HG03045 (cell line): ENCODE measurements around the gene RARG.

Source experiments
- ATAC-seq: cut with Tn5 transposase; IDR thresholded peaks from one replicate; pipeline ENCODE4 v1.9.1; 2021; ENCODE audit warnings: mild to moderate bottlenecking, moderate library complexity; ENCODE audit not compliant: unreplicated experiment

Gene RARG

DNA sequence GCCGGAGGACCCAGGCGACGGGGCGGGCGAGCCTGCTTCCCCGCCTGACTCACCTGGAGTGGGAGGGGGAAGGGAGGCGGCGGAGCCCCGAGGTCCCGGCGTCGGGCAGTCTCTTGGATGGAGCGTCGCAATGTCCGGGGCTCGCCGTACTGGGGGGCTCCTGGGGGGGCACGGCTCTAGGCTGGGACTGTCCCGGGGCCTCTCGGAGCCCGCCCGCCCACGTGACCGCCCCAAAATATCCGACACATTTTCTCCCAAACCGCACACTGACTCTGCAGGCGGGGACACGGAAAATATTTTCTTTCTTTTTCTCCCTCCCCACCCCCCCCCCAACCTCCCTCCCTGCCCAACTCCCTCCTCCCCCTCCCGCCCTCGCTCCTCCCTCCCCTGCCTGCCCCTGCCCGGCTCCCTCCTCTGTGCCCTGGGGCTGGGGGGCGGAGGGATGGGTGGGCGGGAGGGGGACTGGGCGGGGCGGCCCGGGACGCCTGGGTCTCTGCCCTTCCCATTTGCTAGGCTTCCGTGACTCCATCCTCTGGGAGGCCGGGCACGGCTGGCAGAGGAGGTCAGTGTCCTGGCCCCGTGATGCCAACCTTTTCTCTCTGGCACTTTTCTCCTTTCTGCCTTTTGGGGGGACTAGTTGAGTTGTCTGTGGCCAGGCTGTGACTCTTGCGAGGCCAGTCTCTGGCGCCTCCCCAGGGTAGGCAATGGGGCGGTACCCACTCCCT is at the start of gene RARG:
TSS of gene RARG (minus strand) at position 289 of the 725 bp plus-strand sequence. CDS start 4,664 bp downstream, outside the sequence.
- no peak for ATAC-seq

DNA sequence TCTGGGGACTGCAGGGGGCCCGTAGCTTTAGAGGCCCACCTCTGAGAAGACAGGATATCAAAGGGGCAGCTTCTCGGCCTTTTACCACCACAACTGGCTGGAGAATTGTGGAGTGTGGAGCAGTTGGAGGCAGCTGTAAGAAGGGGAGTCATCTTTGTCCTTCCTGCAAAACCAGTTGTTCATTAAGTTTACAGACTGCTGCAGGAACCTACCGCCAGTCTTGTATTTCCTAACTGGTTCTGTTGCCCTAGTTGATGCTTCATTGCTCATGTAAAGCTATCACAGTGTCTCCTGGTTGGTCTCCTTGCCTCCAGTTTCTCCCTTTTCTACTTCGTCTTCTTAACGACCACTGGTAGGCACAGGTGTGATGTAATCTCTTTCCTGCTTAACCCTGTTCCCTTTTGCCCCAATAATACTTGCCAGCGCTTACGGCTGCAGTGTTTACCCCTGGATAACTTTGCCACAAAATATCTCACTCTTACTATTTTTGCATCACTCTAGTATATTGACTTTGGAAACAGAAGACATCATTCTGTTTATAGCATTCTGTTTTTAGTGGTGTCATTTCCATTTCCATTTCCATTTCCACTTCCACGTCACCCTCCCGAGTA is 48.0 kb upstream of the RARG start:
- no peak for ATAC-seq

DNA sequence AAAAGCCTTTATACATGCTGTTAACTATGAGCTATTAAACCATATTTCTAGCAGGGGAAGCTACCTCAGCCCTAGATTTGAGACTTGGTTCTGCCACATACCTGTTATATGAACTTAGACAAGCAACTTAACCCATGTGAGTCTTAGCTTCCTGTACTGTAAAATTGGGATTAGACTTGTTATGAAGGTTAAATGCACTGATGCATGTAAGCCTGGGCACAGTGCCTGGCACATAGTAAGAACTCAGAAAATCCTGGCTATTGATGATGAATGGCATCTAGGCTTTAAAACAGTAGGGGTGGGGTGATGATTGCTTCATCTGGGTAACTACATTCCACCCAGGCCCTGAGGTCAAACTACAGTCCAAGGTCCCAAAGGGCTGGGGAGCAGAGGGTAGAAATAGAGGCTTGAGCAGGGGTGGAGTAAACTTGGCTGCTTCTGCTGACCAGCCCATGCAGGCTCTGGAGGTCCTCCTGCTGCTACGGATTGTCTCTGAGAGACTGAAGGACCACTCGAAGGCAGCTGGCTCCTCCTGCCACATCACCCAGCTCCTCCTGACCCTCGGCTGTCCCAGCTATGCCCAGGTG is 47.4 kb upstream of the RARG start:
- no peak for ATAC-seq

DNA sequence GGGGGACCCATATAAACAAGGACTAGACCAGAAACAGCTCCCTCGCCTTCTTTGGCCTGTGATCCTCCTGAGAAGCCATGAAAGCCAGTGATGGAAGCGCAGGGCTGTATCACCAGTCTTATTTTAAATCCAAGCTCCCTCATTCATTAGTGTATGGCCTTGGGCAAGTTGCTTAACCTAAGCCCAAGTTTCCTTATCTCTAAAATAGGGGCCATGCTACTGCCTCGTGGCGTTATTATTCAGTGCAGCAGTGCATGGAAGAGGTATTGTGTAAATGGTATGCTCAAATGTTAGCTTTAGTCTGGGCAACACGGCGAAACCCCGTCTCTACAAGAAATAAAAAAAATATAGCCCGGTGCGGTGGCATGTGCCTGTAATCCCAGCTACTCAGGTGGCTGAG is 46.0 kb upstream of the RARG start:
- no peak for ATAC-seq

DNA sequence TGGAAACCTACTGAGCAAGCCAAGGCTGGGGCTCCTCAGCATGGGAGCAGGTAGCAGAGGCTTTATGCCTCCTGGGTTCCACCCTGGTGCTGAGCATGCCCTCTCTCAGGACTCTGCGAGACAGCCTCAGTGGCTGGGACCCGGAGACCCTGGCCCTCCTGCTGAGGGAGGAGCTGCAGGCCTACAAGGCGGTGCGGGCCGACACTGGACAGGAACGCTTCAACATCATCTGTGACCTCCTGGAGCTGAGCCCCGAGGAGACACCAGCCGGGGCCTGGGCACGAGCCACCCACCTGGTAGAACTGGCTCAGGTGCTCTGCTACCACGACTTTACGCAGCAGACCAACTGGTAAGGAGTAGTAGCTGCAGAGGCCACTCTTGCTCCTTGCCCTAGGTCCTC is 44.5 kb upstream of the RARG start:
- ATAC-seq, result no peak

DNA sequence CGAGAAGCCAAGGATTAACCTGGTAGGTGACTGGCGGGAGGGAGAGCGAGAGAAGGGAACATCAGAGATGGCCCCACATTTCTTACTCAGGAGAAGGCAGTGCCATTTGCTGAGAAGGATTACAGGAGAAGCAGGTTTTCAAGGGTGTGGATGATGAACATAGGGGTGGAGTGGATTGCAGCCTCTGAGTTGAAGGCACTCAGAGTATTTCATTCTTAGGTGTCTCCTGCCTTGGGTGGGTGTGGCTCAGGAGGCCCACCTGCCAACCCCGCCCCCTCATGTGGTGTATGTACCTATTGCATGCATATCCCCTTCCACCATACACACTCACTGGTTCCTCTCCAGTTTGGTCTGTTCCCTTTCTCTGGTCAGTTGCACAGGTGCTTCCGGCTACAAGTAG is 42.4 kb upstream of the RARG start:
- no peak for ATAC-seq

DNA sequence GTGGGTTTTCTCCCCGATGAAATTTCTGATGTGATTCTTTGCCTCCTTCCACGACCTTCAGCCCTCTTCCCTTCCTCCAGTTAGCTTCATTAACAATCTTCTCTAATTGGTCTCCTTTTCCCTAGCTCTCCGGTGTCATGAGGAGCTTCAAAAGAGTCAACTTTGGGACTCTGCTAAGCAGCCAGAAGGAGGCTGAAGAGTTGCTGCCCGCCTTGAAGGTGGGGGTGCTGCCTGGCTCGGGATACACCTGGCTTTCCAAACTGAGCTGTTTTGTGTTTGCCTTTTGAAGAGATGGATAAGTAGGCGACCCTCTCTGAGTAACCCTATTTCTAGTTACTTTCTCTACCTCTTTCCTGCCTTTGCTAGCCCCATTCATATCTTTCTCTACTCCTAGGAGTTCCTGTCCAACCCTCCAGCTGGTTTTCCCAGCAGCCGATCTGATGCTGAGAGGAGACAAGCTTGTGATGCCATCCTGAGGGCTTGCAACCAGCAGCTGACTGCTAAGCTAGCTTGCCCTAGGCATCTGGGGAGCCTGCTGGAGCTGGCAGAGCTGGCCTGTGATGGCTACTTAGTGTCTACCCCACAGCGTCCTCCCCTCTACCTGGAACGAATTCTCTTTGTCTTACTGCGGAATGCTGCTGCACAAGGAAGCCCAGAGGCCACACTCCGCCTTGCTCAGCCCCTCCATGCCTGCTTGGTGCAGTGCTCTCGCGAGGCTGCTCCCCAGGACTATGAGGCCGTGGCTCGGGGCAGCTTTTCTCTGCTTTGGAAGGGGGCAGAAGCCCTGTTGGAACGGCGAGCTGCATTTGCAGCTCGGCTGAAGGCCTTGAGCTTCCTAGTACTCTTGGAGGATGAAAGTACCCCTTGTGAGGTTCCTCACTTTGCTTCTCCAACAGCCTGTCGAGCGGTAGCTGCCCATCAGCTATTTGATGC is 36.9 kb upstream of the RARG start:
- no peak for ATAC-seq

DNA sequence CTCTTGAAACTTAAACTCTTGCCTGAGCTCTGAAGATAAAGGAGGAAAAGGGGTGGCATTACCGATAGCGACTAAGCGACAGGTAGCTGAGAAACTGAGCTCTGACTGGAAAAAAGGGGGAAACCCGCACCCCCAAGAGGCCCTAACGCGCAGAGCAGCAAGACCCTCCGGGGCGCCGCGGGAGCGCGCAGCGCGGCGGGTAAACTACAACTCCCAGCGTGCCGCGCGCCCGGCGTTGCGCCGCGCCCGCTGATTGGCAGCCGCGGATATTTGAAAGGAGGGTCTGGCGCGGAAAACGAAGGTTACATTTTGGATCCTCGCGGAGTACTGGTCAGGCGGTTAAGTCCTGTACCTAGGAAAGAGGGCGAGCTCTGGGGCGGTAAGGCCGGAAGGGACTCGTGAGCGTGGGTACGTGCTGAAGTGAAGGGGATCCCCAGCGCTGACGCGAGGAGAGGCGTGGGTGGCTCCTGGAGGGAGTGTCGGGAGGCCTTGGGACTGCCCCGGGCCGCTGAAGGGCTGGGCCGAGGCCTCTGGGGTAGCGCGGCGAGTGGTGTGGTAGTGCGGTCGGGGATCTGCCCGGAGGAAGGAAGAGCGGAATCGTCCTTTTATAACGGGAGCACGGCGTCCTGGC is 36.1 kb upstream of the RARG start, which contains the start of gene ESPL1:
TSS of gene ESPL1 (plus strand) at position 301 of the 631 bp plus-strand sequence. CDS start 468 bp downstream, outside the sequence.
- peak; percentile 81 for ATAC-seq

DNA sequence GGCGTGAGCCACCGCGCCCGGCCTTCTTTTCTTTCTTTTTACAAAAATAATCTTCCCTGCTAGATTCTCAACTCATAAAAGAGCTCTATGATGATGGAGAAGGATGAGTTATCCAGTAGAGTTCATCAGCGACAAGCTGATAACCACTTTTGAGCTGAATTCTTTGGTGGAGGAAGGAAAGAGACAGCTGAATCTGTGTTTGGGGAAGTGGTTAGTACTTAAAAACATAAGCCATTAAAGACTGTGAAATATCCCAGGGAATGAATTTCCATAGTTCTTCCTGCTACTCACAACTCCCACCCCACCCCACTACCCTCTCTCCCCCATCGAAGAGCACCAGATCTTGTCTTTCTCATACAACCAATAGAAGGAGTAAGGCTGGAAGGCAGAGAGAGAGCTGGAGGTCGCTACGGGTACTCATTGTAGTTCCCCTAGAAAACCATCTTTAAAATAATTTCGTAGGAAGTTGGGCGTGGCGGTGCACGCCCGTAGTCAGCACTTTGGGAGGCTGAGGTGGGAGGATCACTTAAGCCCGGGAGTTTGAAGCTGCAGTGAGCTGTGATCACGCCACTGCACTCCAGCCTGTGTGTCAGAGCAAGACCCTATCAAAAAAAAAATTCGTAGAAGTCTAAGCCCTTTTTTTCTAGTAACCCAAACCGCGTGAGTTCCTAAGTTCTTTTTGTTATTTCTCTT is 35.4 kb upstream of the RARG start:
- ATAC-seq, result no peak

DNA sequence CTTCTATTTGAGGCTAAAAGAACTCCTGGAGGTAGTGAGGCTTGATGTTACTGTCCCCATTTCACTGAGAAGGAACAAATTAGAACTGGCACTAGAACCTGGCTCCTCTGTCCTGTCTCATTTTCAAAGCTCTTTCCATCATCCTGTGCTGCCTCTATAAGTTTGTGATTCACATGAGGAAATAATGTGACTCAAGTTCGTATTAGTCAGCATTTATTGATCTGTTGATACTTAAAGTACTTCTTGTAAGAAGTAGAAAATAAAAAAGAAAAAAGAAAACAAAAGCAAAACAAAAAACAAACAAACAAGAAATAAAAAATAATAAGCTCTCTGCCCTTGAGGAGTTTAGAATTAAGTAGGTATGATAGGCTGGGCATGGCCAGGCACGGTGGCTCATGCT is 33.8 kb upstream of the RARG start:
- ATAC-seq, result no peak

DNA sequence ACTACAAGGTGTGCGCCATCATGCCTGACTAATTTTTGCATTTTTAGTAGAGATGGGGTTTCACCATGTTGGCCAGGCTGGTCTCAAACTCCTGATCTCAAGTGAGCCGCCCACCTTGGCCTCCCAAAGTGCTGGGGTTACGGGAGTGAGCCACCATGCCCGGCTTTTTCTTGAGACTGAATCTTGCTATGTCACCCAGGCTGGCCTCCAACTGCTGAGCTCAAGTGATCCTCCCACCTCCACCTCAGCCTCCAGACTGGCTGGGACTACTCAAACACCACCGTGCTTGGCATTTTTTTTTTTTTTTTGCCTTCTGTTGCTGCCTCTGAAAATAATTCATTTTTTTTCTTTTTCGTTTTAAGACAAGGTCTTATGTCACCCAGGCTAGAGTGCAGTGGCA is 27.9 kb upstream of the RARG start:
- no peak for ATAC-seq

DNA sequence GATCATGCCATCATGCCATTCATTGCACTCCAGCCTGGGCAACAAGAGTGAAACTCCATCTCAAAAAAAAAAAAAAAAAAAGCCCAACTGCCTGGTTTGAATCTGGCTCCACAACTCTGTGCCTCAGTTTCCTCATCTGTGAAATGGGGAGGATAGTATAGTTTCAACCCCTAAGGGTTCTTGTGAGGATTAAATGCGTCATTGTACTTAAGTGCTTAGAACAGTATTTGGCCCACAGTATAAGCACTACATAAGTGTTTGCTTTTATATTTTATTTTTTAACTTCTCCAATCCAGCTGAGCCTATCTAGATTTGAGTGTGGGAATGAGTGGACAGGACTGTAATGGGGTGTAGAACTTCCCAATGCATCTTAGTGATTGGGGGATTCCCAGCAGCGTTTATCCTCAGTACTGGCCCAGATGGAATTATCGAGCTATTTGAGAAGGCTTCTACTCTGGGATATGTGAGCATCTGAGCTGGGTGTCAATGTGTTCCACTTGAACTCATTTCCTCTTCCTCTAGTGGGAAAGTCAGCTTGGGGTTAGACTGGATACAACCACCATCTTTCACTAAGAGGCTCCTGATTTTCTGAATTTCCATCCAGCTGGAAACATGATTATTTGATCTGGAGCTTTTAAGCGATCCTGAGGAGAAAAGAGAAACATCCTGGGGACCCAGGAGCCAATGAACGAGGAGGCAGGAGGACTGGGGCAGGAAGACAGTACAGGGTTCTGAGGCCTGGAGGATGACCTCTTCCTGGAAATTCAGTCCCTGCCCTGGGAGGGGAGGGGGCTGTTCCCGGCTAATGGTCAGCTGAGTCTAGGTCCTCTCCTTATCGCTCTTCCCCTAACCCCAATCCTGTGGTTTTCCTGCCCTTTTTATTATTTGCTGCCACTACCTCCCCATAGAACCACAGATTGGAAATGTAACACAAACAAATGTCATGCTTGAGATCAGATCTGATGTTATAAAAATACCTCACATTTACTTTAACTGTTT is 26.8 kb upstream of the RARG start:
- ATAC-seq, result no peak

DNA sequence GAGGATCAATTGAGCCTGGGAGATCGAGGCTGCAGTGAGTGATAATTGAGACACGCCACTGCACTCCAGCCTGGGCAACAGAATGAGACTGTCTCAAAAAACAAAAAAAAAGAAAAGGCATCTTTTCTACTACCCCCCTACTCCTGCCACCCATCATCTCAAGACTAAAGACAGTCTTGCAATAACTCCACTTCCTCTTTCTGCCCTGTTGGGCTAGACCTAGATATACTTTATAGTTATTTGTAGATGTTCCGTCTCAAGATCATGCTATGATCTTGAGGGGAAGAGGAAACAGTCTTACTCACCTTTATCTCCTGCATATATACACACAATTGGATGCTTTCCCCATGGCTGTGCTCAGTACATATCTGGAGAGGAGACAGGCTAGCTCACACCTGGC is 24.0 kb upstream of the RARG start:
- ATAC-seq, result no peak

DNA sequence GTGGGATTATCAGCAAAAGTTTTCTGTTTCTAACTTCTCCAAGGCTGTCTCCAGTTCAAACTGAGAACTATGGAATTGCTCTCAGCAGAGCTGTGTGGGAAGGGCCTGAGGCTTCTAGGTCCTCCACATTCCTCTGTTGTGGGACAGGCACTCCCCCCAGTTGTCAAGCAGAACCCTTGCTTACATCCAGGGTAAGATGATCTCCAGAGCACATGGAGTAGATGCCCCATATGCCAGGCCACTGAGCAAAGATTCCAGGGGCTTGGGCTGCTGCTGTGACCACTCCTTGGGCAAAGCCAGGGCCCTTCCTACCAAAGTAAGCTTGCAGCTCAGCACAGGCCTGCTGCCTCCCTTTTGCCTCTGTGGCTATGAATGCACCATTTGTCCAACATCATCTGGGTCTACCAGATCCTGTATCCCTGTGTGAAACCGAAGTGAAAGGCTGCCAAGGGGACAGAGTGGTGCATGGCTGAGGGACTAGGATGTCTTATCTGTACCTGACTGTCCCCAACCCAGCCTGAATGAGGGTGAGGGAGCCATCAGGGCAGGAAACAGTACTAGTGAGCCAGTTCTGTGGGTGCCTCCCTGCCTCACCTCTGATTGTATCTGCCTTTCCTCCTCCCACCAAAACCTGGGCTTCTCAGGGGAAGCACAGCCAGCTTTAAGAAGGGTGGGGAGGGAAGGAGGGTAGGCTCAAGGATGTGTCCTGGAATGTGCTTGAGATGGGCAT is 23.0 kb upstream of the RARG start:
- no peak for ATAC-seq

DNA sequence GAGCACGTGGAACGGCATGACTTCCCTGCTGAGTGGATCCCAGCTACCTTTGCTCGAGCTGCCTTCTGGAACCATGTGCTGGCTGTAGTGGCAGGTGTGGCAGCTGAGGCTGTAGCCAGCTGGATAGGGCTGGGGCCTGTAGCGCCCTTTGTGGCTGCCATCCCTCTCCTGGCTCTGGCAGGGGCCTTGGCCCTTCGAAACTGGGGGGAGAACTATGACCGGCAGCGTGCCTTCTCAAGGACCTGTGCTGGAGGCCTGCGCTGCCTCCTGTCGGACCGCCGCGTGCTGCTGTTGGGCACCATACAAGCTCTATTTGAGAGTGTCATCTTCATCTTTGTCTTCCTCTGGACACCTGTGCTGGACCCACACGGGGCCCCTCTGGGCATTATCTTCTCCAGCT is 21.3 kb upstream of the RARG start:
- no peak for ATAC-seq

DNA sequence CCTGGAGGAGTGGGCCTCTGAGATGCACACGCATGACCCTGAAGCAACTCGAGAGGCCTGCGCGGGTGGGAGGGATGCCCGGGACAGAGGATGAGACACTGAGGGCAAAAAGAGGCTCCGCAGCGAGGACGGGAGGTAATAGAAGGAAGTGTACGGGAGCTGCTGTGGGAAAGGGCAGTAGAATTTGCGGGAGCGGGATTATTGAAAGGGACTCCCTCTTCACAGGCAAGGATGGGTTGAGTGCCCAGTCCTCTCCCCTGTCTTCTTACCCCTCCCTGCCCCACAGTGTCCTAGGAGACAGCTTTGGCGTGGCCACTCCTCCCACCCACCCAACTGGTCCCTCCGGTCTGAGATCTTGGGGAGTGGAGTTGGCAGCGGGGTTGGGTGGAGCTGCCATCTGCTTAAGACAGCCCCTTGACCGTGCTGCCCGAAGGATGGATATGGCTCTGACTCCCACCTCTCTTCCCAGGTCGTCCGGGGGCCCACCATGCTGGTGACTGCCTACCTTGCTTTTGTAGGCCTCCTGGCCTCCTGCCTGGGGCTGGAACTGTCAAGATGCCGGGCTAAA is 20.4 kb upstream of the RARG start:
- ATAC-seq, result no peak

DNA sequence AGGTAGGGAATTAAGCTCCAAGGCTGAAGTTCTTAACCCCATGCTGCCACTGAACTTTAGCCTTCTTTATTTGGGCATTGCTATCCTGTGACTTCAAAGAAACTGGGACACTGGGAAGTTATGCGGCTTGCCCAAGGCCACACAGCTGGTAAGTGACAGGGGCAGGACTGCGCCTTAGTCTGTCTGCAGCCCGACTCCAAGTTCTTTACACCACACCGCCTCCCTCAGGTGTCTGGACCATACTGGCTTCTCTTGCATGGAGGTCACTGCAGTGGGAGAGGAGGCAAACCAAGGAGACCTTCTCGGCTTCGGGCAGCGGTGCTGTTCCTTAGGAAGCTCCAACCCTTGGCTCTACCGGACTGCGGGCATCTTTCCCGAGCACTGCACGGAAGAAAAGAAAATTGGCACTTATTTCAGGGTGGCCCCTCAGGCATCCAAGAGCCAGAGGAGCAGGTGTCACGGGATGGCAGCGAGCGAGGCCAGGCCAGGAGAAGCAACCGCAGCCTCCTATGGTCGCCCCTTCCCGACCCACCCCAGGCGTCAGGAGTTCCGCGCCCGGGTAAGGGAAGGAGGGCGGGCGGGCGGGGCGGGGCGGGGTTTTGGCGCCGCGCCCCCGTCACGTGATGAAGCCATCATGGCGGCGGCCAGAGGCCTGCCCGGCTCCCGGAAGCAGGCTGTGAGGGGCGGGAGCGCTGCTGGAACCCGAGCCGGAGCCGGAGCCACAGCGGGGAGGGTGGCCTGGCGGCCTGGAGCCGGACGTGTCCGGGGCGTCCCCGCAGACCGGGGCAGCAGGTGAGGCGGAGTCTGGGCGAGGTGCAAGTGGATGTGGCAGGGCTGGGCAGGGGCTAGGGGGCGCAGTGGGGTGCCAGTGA is 19.7 kb upstream of the RARG start:
- peak; percentile 80 for ATAC-seq
